H1 (cell line): ENCODE data around the gene PRR12. TPM values are rescaled to one million over a fixed set of nuclear protein-coding genes. Genes with fewer than 3 reads are reported as not detected.

ENCODE experiments used
- CREB1 ChIP-seq: IDR thresholded peaks from 2 replicates; pipeline ENCODE4 v1.6.1; 2012; ENCODE audit warnings: inconsistent platforms
- HDAC6 ChIP-seq: IDR thresholded peaks from one replicate; pipeline ENCODE4 v1.7.1; 2012; ENCODE audit warnings: low read depth, mild to moderate bottlenecking, inconsistent platforms, low read length, moderate library complexity
- KDM1A ChIP-seq: fragments of 200-600, 300-600 bp; sonication (generic); IDR thresholded peaks from 2 replicates; pipeline ENCODE4 v1.7.1; 2016; ENCODE audit warnings: mild to moderate bottlenecking, low read length, borderline replicate concordance
- KDM4A ChIP-seq: IDR thresholded peaks from one replicate; pipeline ENCODE4 v1.7.1; 2012; ENCODE audit warnings: low read depth, mild to moderate bottlenecking, moderate library complexity, low read length, inconsistent platforms; ENCODE audit not compliant: severe bottlenecking
- MAFK ChIP-seq: IDR thresholded peaks from 2 replicates; pipeline ENCODE4 v1.6.1; 2012; ENCODE audit warnings: low read depth, mild to moderate bottlenecking, improper control_type of control experiment, low read length
- POLR2A ChIP-seq, 2 experiments: IDR thresholded peaks; 1 replicate in 1 of 2; 2 replicates in 1 of 2; pipeline ENCODE4 v1.6.1; 2011; ENCODE audit warnings: low read depth in 2 of 2, low read length in 2 of 2, mild to moderate bottlenecking in 2 of 2; ENCODE audit errors: control extremely low read depth in 1 of 2
- SIRT6 ChIP-seq: IDR thresholded peaks from one replicate; pipeline ENCODE4 v1.7.1; 2012; ENCODE audit warnings: low read length, inconsistent platforms
- SP2 ChIP-seq: IDR thresholded peaks from 2 replicates; pipeline ENCODE4 v1.6.1; 2012; ENCODE audit warnings: mild to moderate bottlenecking, low read length, inconsistent platforms
- TAF1 ChIP-seq: IDR thresholded peaks from 2 replicates; pipeline ENCODE4 v1.6.1; 2011; ENCODE audit warnings: mild to moderate bottlenecking, low read depth, low read length
- TBP ChIP-seq: IDR thresholded peaks from 2 replicates; pipeline ENCODE4 v1.6.1; 2011; ENCODE audit warnings: low read depth, low read length, improper control_type of control experiment
- YY1 ChIP-seq: IDR thresholded peaks from 2 replicates; pipeline ENCODE4 v1.6.1; 2011; ENCODE audit warnings: low read depth, mild to moderate bottlenecking, low read length
- polyA plus RNA-seq, 7 experiments: library from polyadenylated mRNA; depleted of rRNA in 3 of 7; stranded (reverse) in 5 of 7; unstranded in 2 of 7; fragments of >200 nt in 5 of 7; fragments of 200-250 nt in 2 of 7; gene quantifications; 1 replicate in 5 of 7; 2 replicates in 1 of 7; 4 replicates in 1 of 7; pipeline versions ENCODE4 v1.2.1 to v1.2.3, GENCODE V29; 2011 to 2013; ENCODE audit warnings: missing spikeins in 2 of 7, mixed read lengths in 2 of 7
- total RNA-seq: library from RNA; stranded (reverse); fragmentation: NEBNext Ultra II Directional; extraction: Animal tissue kit (Norgen Biotek cat#: 25700); gene quantifications from 2 replicates; pipeline ENCODE4 v1.2.1, GENCODE V29; 2021
- TF ChIP-seq, protein P1 (sequence below): fragments of 300-600 bp; sonication (generic); IDR thresholded peaks from 2 replicates; pipeline ENCODE4 v1.7.1; 2012; ENCODE audit warnings: low read length, moderate library complexity, mild to moderate bottlenecking, inconsistent platforms; ENCODE audit not compliant: insufficient replicate concordance
- TF ChIP-seq, protein P2 (sequence below): IDR thresholded peaks from 2 replicates; pipeline ENCODE4 v1.6.1; 2012; ENCODE audit warnings: inconsistent platforms

Gene PRR12
- total and polyA plus RNA-seq, 2 of the 8 experiments (the other 6 are each of a cell fraction or from before 2014, with no cell fraction given): 2.5 to 59.4 TPM

DNA sequence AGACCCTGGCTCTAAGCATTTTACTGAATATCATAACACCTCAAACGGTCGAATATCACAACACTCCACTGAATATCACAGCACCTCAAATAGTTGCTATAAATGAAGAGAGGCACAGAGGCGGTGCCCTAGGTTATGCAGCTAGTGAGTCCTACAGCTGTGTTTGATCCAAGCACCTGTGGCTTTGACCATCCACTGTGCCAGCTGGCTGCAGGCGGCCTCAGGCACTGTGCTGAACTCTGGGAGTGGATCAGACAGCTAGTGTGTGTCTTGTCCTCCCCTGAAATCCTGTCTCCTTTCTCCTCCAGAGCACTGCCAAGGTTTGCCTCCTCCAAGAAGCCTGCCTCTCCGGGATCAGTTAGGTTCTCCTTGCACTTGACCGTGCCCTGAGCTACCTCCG lies 18.0 kb upstream of the PRR12 start (continued):
- TF ChIP-seq, protein P1, sequence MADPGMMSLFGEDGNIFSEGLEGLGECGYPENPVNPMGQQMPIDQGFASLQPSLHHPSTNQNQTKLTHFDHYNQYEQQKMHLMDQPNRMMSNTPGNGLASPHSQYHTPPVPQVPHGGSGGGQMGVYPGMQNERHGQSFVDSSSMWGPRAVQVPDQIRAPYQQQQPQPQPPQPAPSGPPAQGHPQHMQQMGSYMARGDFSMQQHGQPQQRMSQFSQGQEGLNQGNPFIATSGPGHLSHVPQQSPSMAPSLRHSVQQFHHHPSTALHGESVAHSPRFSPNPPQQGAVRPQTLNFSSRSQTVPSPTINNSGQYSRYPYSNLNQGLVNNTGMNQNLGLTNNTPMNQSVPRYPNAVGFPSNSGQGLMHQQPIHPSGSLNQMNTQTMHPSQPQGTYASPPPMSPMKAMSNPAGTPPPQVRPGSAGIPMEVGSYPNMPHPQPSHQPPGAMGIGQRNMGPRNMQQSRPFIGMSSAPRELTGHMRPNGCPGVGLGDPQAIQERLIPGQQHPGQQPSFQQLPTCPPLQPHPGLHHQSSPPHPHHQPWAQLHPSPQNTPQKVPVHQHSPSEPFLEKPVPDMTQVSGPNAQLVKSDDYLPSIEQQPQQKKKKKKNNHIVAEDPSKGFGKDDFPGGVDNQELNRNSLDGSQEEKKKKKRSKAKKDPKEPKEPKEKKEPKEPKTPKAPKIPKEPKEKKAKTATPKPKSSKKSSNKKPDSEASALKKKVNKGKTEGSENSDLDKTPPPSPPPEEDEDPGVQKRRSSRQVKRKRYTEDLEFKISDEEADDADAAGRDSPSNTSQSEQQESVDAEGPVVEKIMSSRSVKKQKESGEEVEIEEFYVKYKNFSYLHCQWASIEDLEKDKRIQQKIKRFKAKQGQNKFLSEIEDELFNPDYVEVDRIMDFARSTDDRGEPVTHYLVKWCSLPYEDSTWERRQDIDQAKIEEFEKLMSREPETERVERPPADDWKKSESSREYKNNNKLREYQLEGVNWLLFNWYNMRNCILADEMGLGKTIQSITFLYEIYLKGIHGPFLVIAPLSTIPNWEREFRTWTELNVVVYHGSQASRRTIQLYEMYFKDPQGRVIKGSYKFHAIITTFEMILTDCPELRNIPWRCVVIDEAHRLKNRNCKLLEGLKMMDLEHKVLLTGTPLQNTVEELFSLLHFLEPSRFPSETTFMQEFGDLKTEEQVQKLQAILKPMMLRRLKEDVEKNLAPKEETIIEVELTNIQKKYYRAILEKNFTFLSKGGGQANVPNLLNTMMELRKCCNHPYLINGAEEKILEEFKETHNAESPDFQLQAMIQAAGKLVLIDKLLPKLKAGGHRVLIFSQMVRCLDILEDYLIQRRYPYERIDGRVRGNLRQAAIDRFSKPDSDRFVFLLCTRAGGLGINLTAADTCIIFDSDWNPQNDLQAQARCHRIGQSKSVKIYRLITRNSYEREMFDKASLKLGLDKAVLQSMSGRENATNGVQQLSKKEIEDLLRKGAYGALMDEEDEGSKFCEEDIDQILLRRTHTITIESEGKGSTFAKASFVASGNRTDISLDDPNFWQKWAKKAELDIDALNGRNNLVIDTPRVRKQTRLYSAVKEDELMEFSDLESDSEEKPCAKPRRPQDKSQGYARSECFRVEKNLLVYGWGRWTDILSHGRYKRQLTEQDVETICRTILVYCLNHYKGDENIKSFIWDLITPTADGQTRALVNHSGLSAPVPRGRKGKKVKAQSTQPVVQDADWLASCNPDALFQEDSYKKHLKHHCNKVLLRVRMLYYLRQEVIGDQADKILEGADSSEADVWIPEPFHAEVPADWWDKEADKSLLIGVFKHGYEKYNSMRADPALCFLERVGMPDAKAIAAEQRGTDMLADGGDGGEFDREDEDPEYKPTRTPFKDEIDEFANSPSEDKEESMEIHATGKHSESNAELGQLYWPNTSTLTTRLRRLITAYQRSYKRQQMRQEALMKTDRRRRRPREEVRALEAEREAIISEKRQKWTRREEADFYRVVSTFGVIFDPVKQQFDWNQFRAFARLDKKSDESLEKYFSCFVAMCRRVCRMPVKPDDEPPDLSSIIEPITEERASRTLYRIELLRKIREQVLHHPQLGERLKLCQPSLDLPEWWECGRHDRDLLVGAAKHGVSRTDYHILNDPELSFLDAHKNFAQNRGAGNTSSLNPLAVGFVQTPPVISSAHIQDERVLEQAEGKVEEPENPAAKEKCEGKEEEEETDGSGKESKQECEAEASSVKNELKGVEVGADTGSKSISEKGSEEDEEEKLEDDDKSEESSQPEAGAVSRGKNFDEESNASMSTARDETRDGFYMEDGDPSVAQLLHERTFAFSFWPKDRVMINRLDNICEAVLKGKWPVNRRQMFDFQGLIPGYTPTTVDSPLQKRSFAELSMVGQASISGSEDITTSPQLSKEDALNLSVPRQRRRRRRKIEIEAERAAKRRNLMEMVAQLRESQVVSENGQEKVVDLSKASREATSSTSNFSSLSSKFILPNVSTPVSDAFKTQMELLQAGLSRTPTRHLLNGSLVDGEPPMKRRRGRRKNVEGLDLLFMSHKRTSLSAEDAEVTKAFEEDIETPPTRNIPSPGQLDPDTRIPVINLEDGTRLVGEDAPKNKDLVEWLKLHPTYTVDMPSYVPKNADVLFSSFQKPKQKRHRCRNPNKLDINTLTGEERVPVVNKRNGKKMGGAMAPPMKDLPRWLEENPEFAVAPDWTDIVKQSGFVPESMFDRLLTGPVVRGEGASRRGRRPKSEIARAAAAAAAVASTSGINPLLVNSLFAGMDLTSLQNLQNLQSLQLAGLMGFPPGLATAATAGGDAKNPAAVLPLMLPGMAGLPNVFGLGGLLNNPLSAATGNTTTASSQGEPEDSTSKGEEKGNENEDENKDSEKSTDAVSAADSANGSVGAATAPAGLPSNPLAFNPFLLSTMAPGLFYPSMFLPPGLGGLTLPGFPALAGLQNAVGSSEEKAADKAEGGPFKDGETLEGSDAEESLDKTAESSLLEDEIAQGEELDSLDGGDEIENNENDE: no peak
- TF ChIP-seq CREB1: no peak
- no peak for TF ChIP-seq KDM1A
- TF ChIP-seq MAFK: no peak
- TF ChIP-seq KDM4A: no peak
- TF ChIP-seq, protein P2, sequence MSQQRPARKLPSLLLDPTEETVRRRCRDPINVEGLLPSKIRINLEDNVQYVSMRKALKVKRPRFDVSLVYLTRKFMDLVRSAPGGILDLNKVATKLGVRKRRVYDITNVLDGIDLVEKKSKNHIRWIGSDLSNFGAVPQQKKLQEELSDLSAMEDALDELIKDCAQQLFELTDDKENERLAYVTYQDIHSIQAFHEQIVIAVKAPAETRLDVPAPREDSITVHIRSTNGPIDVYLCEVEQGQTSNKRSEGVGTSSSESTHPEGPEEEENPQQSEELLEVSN: no peak
- TF ChIP-seq SIRT6: no peak
- TF ChIP-seq TBP: no peak
- TF ChIP-seq SP2: no peak
- no peak for TF ChIP-seq HDAC6
- TF ChIP-seq TAF1: no peak
- no peak for TF ChIP-seq POLR2A (IDR thresholded peaks at IDR 0.05; ENCODE audit: control extremely low read depth in 1 of 2, low read depth in 2 of 2, low read length in 2 of 2)
- TF ChIP-seq YY1: no peak
